Natural killer cell (primary cell): ENCODE measurements around the gene LIMS1. TPM values are rescaled to one million over a fixed set of nuclear protein-coding genes. Genes with fewer than 3 reads are reported as not detected.

Experiments used
- ATAC-seq, 3 donors: fragments of 150-1000 bp in 2 of 3; fragments of 200-7000 bp in 1 of 3; cut with Tn5 transposase; 1 replicate in 1 of 3; 2 replicates in 2 of 3; pipeline ENCODE4 v1.10.0; 2021; ENCODE audit warnings: mild to moderate bottlenecking in 2 of 3, moderate library complexity in 2 of 3
- DNase-seq, 2 donors: peaks; one replicate each; pipeline versions ENCODE4 v3.0.0 to v3.0.0-alpha.2; 2013 to 2021; ENCODE audit warnings: mixed read lengths in 1 of 2
- H3K27ac ChIP-seq: one replicate; pipeline ENCODE4 v1.5.1; 2013; ENCODE audit warnings: mild to moderate bottlenecking, low read length
- H3K27me3 ChIP-seq: one replicate; pipeline ENCODE4 v1.6.1; 2013; ENCODE audit warnings: low read length; ENCODE audit not compliant: control insufficient read depth, insufficient read depth
- H3K36me3 ChIP-seq: one replicate; pipeline ENCODE4 v1.6.1; 2013; ENCODE audit warnings: low read length; ENCODE audit not compliant: control insufficient read depth, insufficient read depth
- H3K4me1 ChIP-seq: one replicate; pipeline ENCODE4 v1.6.1; 2013; ENCODE audit warnings: low read length; ENCODE audit not compliant: control insufficient read depth, insufficient read depth
- H3K4me3 ChIP-seq: one replicate; pipeline ENCODE4 v1.5.1; 2013; ENCODE audit warnings: low read length
- H3K9me3 ChIP-seq: one replicate; pipeline ENCODE4 v1.6.1; 2013; ENCODE audit warnings: low read length; ENCODE audit not compliant: control insufficient read depth, insufficient read depth
- H3K27ac Mint-ChIP-seq, 2 donors: one replicate each; pipeline ENCODE4 v1.8.0; 2022; ENCODE audit warnings: mild to moderate bottlenecking in 2 of 2, mixed read lengths in 2 of 2, moderate library complexity in 1 of 2
- H3K27me3 Mint-ChIP-seq, 2 donors: one replicate each; pipeline ENCODE4 v1.8.0; 2022; ENCODE audit warnings: low read depth in 2 of 2, mixed read lengths in 2 of 2
- H3K36me3 Mint-ChIP-seq: one replicate; pipeline ENCODE4 v1.8.0; 2022; ENCODE audit warnings: mixed read lengths
- H3K4me1 Mint-ChIP-seq, 2 donors: one replicate each; pipeline ENCODE4 v1.8.0; 2022; ENCODE audit warnings: mixed read lengths in 2 of 2
- H3K4me3 Mint-ChIP-seq: one replicate; pipeline ENCODE4 v1.8.0; 2022; ENCODE audit warnings: mild to moderate bottlenecking, moderate library complexity, mixed read lengths
- H3K9me3 Mint-ChIP-seq, 2 donors: one replicate each; pipeline ENCODE4 v1.8.0; 2022; ENCODE audit warnings: mixed read lengths in 2 of 2
- WGBS: methylation state at CpG from one replicate; pipeline ENCODE4 v1.1.7; 2013; ENCODE audit warnings: missing lambda C conversion rate; ENCODE audit not compliant: insufficient coverage; 5-methylcytosine and 5-hydroxymethylcytosine counted together
- intact Hi-C: fragments of 100-400 bp; cut with micrococcal nuclease; formaldehyde crosslinking; loops from one replicate; pipeline ENCODE4 v1.14.2; 2022
- total RNA-seq, 4 donors: library from RNA; stranded (reverse); fragments of 120-200 nt in 1 of 4; gene quantifications; one replicate each; pipeline versions ENCODE4 v1.2.3 to v1.2.4, GENCODE V29; 2013 to 2022
- TF ChIP-seq, protein P1 (sequence below): fragments of 200-600 bp; IDR thresholded peaks from one replicate; pipeline ENCODE4 v1.8.0; 2022; ENCODE audit warnings: antibody characterized with exemption

Gene LIMS1
- total RNA-seq, 3 donors from 2014 or later (not counting 1 experiment from before 2014, with no cell fraction given), result 31.6 to 41.4 (median 34.8) TPM

DNA sequence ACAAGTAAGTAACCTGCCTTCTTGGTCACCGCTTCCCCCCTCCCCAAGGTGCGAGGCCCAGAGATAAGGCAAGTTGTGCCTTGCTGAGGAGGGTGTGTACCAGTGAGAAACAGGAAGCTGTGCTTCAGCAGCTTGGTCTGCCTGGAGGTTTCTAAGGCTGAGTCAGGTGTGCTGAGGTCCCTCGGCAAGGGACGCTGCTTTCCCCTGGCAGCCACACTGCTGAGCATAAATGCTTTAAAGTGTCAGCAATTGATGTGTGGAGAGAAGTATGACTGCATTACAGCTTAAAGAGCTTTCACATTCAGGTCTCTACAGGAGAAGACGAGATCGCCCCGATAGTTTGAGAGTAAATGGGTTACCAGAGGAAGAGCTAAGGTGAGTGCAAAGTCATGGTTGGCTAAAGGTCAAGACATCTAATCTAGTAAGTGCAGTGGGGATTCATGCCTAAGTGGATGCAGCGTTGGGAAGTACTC is 86.9 kb downstream of the LIMS1 start:
- H3K36me3 Mint-ChIP-seq, result no peaks in the 10 kb centered on the region
- Histone ChIP-seq H3K27ac (peak overlapping the region; percentile 73), H3K36me3 (no peaks in the 10 kb centered on the region), H3K9me3 (no peaks in the 10 kb centered on the region), H3K27me3 (no peaks in the 10 kb centered on the region), H3K4me3 (peak overlapping the region; percentile 16), H3K4me1 (peaks cover 22% of the 10 kb centered on the region)
- peaks cover 46 to 48% of the 10 kb centered on the region in 2 donors for H3K4me1 Mint-ChIP-seq
- WGBS, result 0% methylated on average over 6 of the region's 8 CpGs
- no peaks in the 10 kb centered on the region for H3K27me3 Mint-ChIP-seq
- H3K9me3 Mint-ChIP-seq, result no peaks in the 10 kb centered on the region
- peak overlapping the region; percentile 92 for H3K4me3 Mint-ChIP-seq
- ATAC-seq (peak; percentile 95 to 97 (median 95)), DNase-seq (peak; percentile 45 to 88)
- TF ChIP-seq, protein P1, sequence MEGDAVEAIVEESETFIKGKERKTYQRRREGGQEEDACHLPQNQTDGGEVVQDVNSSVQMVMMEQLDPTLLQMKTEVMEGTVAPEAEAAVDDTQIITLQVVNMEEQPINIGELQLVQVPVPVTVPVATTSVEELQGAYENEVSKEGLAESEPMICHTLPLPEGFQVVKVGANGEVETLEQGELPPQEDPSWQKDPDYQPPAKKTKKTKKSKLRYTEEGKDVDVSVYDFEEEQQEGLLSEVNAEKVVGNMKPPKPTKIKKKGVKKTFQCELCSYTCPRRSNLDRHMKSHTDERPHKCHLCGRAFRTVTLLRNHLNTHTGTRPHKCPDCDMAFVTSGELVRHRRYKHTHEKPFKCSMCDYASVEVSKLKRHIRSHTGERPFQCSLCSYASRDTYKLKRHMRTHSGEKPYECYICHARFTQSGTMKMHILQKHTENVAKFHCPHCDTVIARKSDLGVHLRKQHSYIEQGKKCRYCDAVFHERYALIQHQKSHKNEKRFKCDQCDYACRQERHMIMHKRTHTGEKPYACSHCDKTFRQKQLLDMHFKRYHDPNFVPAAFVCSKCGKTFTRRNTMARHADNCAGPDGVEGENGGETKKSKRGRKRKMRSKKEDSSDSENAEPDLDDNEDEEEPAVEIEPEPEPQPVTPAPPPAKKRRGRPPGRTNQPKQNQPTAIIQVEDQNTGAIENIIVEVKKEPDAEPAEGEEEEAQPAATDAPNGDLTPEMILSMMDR, result no peak
- intact Hi-C loops, result loop anchor here (1.0 to 10.0 kb wide), 2 partner anchors 15 to 86 kb away; partner anchors contain the start of gene LIMS1
- H3K27ac Mint-ChIP-seq, result peak overlapping the region; percentile 87 to 96

DNA sequence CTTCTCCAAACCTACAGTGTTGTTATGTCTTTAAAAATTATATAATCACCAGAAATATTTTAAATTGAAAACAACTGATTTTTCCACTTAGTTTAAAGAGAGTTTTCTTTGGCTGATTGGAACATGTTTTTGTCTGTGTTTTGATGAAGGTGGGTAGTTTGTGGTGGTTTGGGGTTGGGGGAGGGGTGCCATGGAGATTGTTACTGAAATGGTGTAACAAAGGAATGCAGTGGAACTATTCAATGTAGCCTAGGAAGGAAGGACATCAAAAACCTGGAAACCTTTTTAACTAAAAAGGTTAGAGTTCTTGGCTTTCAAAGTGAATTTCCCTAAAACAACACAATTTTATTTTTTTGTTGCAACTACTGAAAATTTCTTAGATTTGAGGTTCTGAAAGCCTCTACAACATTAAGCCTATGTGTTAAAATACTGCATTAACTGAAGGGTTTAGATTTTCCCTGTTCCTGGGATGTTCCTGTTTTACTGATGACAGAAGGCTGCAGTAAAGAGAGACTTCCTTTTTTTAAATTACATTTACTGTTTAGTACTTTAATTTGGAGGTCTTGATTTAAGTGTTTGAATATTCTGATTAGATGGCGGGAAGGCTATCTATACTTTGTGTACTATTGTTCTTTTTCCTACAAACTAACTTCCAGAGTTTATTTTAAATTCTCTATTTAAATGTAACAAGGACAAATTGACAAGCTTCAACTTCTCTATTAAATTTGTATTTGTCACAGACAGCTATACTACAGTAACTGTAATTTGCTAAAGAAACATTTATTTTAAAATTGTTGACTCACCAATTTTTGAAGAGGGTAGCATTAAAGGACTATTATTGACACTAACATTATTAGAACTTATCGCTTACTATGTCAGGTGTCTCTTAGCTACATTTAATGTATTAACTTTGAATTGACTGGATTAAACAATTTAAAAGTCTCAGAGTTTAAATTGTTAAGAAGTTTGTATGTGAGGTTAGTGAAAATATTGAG is 87.7 kb downstream of the LIMS1 start:
- H3K9me3 ChIP-seq, result no peaks in the 10 kb centered on the region
- WGBS, result no CpG with 5 or more reads among the region's 2 CpGs
- Mint-ChIP-seq H3K4me1 (peaks cover 46 to 48% of the 10 kb centered on the region in 2 donors), H3K36me3 (no peaks in the 10 kb centered on the region), H3K4me3 (peak overlapping the region; percentile 92), H3K27me3 (no peaks in the 10 kb centered on the region), H3K27ac (peak overlapping the region; percentile 87 to 96), H3K9me3 (no peaks in the 10 kb centered on the region)
- no peaks in the 10 kb centered on the region for H3K36me3 ChIP-seq
- peaks cover 20% of the 10 kb centered on the region for H3K4me1 ChIP-seq
- H3K27me3 ChIP-seq, result no peaks in the 10 kb centered on the region
- no peak overlapping the region for H3K4me3 ChIP-seq
- TF ChIP-seq, protein P1, result no peak
- ATAC-seq (no peak), DNase-seq (peak in 1 of 2 donors; percentile 47)
- H3K27ac ChIP-seq, result peak overlapping the region; percentile 73
- intact Hi-C loops, result loop anchor here (1.0 to 10.0 kb wide), 2 partner anchors 14 to 87 kb away; partner anchors contain the start of gene LIMS1

DNA sequence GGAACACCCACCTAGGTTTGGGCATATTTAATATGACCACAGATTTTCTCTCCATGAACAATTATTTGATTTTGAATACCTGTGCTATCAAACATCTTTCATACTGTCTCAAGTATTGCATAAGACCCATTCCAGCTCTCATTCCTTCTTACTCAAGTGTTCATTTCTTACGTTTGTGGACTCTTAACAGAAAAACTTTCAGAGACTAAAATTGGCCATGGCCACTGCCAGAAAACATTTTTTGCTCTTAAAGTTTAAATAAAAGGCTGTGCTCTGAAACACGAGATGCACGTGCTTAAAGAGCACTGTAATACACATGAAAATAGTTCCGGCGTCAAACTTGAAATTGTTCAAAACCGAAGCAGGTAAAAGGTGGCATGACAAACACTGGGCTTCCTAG is 89.3 kb downstream of the LIMS1 start:
- Mint-ChIP-seq H3K9me3 (no peaks in the 10 kb centered on the region), H3K36me3 (no peaks in the 10 kb centered on the region), H3K27me3 (no peaks in the 10 kb centered on the region), H3K4me1 (peaks cover 41 to 46% of the 10 kb centered on the region in 2 donors), H3K4me3 (no peak overlapping the region), H3K27ac (peak overlapping the region; percentile 16 to 39)
- ATAC-seq (no peak), DNase-seq (no peak)
- intact Hi-C loops, result loop anchor here (10.0 kb wide), 1 partner anchor 89 kb away; the partner anchor contains the start of gene LIMS1
- Histone ChIP-seq H3K36me3 (no peaks in the 10 kb centered on the region), H3K4me1 (peaks cover 15% of the 10 kb centered on the region), H3K27me3 (no peaks in the 10 kb centered on the region), H3K9me3 (no peaks in the 10 kb centered on the region), H3K27ac (no peak overlapping the region), H3K4me3 (no peak overlapping the region)
- WGBS, result 46% methylated on average over 6 of the region's 6 CpGs
- TF ChIP-seq, protein P1, result no peak
